ENCODE measurements around the gene PARP9.

DNA sequence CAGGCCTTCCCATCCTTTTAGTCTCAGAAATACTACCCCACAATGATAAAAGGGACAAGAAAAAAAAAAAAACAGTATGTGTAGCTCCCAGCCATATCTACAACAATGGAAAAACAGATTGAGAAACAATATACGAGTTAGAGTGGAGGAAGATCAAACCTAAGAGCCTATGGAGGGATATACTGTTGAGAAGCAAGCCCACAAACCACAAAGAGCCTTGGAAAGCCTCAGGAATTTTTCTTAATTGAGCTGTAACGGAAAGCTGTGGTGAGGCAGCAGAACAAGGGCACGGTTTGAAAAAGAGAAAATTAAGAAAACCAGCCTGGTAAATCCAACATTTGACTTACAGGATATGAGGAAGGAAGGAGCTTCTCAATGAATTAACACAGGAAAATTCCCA is 70.8 kb downstream of the PARP9 start:
- TF ChIP-seq SP1 (IDR thresholded peaks at IDR 0.05) (no peak), NFRKB (IDR thresholded peaks at IDR 0.05) (no peak), FOXA1 (IDR thresholded peaks at IDR 0.05) (no peak), FOXK2 (IDR thresholded peaks at IDR 0.05) (no peak), CTBP1 (IDR thresholded peaks at IDR 0.05; ENCODE audit: borderline replicate concordance) (no peak), SUZ12 (IDR thresholded peaks at IDR 0.05) (no peak), LEF1 (IDR thresholded peaks at IDR 0.05; ENCODE audit: borderline replicate concordance) (no peak), ZNF384 (IDR thresholded peaks at IDR 0.05) (no peak), BHLHE40 (IDR thresholded peaks at IDR 0.05; ENCODE audit: borderline replicate concordance) (no peak), ELF4 (IDR thresholded peaks at IDR 0.05) (no peak), FOXM1 (IDR thresholded peaks at IDR 0.05; ENCODE audit: borderline replicate concordance) (no peak), TARDBP (IDR thresholded peaks at IDR 0.05) (no peak)

All from HEK293T (cell line).